Gastrocnemius medialis (tissue), 4 donors: Measurements from ENCODE around the gene CD48. TPM values are rescaled to one million over a fixed set of nuclear protein-coding genes. Genes with fewer than 3 reads are reported as not detected.

Experiments
- ATAC-seq, 2 donors: fragments of 150-250 bp; one replicate each; pipeline ENCODE4 v1.9.1; 2016
- DNase-seq, 2 donors: peaks; one replicate each; pipeline ENCODE4 v3.0.0-alpha.2; 2019
- H3K27ac ChIP-seq, 4 donors: fragments of 200-600 bp; sonication (generic); 1 replicate in 1 of 4; 2 replicates in 3 of 4; pipeline ENCODE4 v1.5.1; 2016 to 2018; ENCODE audit warnings: mild to moderate bottlenecking in 2 of 4, moderate library complexity in 1 of 4
- H3K27me3 ChIP-seq, 3 donors: fragments of 200-600 bp; sonication (generic) in 2 of 3; 1 replicate in 1 of 3; 2 replicates in 2 of 3; pipeline versions ENCODE4 v1.5.1 to v1.6.0; 2016 to 2019; ENCODE audit warnings: mild to moderate bottlenecking in 1 of 3, moderate library complexity in 1 of 3
- H3K36me3 ChIP-seq, 2 donors: fragments of 200-600 bp; sonication (generic) in 1 of 2; one replicate each; pipeline ENCODE4 v1.5.1; 2017 to 2018
- H3K4me1 ChIP-seq, 2 donors: fragments of 200-600 bp; sonication (generic) in 1 of 2; one replicate each; pipeline ENCODE4 v1.5.1; 2016 to 2017; ENCODE audit warnings: mild to moderate bottlenecking in 2 of 2
- H3K4me3 ChIP-seq, 4 donors: fragments of 200-600 bp; sonication (generic) in 3 of 4; 1 replicate in 1 of 4; 2 replicates in 3 of 4; pipeline ENCODE4 v1.5.1; 2016 to 2019; ENCODE audit warnings: mild to moderate bottlenecking in 2 of 4
- H3K9me3 ChIP-seq, 3 donors: fragments of 200-600 bp; sonication (generic) in 2 of 3; 1 replicate in 1 of 3; 2 replicates in 2 of 3; pipeline ENCODE4 v1.5.1; 2016 to 2019
- POLR2A ChIP-seq, 2 donors: fragments of 450-650 bp; IDR thresholded peaks; one replicate each; pipeline ENCODE4 v1.6.1; 2017; ENCODE audit warnings: antibody characterized with exemption in 2 of 2, mild to moderate bottlenecking in 2 of 2, moderate library complexity in 2 of 2
- in situ Hi-C, 4 donors: fragments of 200-750 bp; cut with MboI; loops; one replicate each; pipeline versions ENCODE4 v1.15.0 to v1.8.0; 2017; ENCODE audit warnings: low sequenced_read_pairs in 4 of 4
- intact Hi-C: fragments of 100-400 bp; cut with DNase I; formaldehyde crosslinking; loops from one replicate; pipeline ENCODE4 v1.15.1; 2023; ENCODE audit warnings: low total_unique reads
- total RNA-seq, 4 donors: library from RNA; depleted of rRNA; stranded (reverse); fragments of >200 nt; gene quantifications; one replicate each; pipeline versions ENCODE4 v1.1.0 to v1.2.3, GENCODE V29; 2016
- TF ChIP-seq, protein P1 (sequence below), 5 experiments: fragments of 450-650 bp in 3 of 5; fragments of 200-600 bp in 2 of 5; sonication (generic) in 2 of 5; IDR thresholded peaks in 4 of 5; conservative IDR thresholded peaks in 1 of 5; 1 replicate in 4 of 5; 2 replicates in 1 of 5; pipeline ENCODE4 v1.5.1; 2016 to 2019; ENCODE audit warnings: antibody characterized with exemption in 5 of 5, mild to moderate bottlenecking in 3 of 5, moderate library complexity in 3 of 5

CD48 gene
- total RNA-seq, 4 donors from 2014 or later, result 0.62 to 1.3 TPM; not detected in 2

DNA sequence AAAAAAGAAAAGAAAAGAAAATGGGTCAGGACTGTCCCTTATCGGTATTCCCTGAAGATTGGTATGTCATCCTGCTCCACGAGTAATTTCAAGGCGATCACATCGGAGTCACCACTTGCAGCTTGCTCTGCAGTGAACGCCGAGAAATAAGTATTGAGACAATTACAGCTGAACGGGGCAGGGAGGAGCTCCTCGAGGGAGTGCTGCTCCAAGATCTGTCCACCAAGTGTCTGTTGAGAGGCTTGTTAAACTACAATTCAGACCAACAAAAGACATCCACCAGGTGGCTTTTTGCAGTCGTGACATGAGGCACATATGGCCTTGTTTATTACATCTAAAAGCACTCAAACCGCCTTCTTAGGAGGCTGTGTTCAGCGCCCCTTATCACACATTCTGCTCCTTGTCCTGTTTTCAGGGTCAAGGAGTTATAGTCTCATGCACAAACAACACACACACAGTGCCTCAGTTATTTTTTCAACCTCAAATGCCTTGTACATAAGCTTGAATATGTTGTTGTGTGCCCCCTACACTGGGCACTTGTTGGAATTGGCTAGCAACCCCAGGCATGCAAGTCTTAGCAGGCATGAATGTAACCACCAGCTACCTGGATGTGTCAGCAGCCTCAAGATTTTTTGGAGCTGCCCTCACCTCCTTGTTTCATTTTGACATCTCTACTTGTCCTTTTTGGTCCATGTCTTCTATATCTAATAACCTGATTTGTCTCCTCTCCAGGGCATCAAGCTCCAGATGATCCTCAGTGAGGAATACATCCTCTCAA lies 13.0 kb upstream of the CD48 start:
- Histone ChIP-seq H3K27ac (no peak overlapping the region), H3K36me3 (no peaks in the 10 kb centered on the region), H3K4me3 (no peak overlapping the region), H3K27me3 (no peaks in the 10 kb centered on the region), H3K9me3 (no peaks in the 10 kb centered on the region), H3K4me1 (no peaks in the 10 kb centered on the region)
- no peak for ATAC-seq
- no peak for TF ChIP-seq POLR2A (IDR thresholded peaks at IDR 0.05)
- TF ChIP-seq, protein P1, sequence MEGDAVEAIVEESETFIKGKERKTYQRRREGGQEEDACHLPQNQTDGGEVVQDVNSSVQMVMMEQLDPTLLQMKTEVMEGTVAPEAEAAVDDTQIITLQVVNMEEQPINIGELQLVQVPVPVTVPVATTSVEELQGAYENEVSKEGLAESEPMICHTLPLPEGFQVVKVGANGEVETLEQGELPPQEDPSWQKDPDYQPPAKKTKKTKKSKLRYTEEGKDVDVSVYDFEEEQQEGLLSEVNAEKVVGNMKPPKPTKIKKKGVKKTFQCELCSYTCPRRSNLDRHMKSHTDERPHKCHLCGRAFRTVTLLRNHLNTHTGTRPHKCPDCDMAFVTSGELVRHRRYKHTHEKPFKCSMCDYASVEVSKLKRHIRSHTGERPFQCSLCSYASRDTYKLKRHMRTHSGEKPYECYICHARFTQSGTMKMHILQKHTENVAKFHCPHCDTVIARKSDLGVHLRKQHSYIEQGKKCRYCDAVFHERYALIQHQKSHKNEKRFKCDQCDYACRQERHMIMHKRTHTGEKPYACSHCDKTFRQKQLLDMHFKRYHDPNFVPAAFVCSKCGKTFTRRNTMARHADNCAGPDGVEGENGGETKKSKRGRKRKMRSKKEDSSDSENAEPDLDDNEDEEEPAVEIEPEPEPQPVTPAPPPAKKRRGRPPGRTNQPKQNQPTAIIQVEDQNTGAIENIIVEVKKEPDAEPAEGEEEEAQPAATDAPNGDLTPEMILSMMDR (IDR thresholded peaks at IDR 0.05 in 4 of 5, conservative IDR thresholded peaks at IDR 0.05 in 1 of 5), result no peak
- DNase-seq, result no peak
- intact Hi-C loops, result no loop called here
- in situ Hi-C loops, result no loop called here

DNA sequence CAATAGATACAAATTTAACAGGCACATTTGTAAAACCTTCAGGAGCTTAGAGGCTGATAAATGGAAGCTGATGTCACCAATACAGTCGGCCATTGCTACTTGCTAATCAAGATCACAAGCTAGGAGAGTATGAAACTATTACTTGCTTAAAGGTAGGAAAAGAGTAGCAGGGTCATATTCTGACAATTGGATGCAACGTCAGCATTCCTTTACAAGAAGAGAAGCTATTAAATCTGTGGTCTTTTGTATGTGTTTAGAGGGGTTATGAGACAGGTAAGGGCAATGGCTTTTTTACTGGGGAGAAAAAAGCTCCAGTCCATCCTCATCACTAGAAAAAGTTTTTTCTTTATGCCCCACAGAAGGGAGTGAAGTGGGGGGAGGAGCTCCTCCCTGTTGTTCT lies 11.7 kb upstream of the CD48 start:
- Histone ChIP-seq H3K9me3 (no peaks in the 10 kb centered on the region), H3K4me3 (no peak overlapping the region), H3K27ac (no peak overlapping the region), H3K27me3 (no peaks in the 10 kb centered on the region), H3K36me3 (no peaks in the 10 kb centered on the region), H3K4me1 (no peaks in the 10 kb centered on the region)
- DNase-seq (no peak), ATAC-seq (no peak)
- no peak for TF ChIP-seq POLR2A (IDR thresholded peaks at IDR 0.05)
- TF ChIP-seq, protein P1 (IDR thresholded peaks at IDR 0.05 in 4 of 5, conservative IDR thresholded peaks at IDR 0.05 in 1 of 5), result no peak
- in situ Hi-C loops, result no loop called here
- intact Hi-C loops, result no loop called here

DNA sequence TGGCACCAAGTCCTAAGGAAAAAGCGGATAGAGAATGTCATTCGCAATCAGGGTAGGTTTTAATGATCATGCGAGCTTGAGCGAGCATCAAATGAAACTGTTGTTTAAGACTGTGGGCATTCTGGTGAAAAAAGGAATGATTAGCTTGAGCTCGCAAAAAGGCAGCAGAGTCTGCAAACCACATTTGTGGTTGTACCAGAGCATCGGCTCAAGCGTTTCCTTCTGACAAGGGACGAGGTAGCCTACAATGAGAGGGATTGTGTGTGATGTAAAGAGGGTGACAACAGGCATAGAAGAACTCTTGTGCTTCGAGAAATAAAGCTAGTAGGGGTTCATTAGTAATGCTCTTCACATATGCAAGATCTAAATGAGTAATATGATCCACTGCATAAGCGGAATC lies 11.1 kb upstream of the CD48 start:
- intact Hi-C loops (no loop called here), in situ Hi-C loops (no loop called here)
- TF ChIP-seq, protein P1 (IDR thresholded peaks at IDR 0.05 in 4 of 5, conservative IDR thresholded peaks at IDR 0.05 in 1 of 5), result no peak
- no peak for TF ChIP-seq POLR2A (IDR thresholded peaks at IDR 0.05)
- no peaks in the 10 kb centered on the region for H3K9me3 ChIP-seq
- DNase-seq (no peak), ATAC-seq (no peak)
- H3K4me3 ChIP-seq, result no peak overlapping the region
- no peaks in the 10 kb centered on the region for H3K36me3 ChIP-seq
- no peaks in the 10 kb centered on the region for H3K27me3 ChIP-seq
- no peaks in the 10 kb centered on the region for H3K4me1 ChIP-seq
- H3K27ac ChIP-seq, result no peak overlapping the region

DNA sequence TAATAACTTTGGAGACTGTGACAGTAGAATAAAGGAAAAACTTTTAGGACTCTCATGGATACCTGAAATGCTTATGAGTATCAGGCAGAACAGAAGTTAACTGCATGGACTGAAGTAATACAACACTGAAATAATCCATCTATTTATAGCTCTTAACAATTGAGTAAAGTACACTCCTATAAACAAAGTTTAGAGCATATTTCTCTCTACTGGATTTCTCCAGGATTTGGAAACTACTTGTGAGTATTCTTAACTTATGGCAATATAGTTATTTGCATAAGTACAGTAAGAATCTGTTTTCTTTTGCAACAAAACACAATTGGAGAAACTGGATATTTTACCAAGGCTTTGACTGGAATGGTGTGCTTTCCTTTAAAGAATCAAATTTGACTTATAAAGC lies 9.9 kb upstream of the CD48 start:
- intact Hi-C loops, result no loop called here
- no peaks in the 10 kb centered on the region for H3K36me3 ChIP-seq
- H3K27me3 ChIP-seq, result no peaks in the 10 kb centered on the region
- H3K9me3 ChIP-seq, result no peaks in the 10 kb centered on the region
- no peak for TF ChIP-seq POLR2A (IDR thresholded peaks at IDR 0.05)
- TF ChIP-seq, protein P1 (IDR thresholded peaks at IDR 0.05 in 4 of 5, conservative IDR thresholded peaks at IDR 0.05 in 1 of 5), result no peak
- H3K27ac ChIP-seq, result no peak overlapping the region
- DNase-seq (no peak), ATAC-seq (no peak)
- H3K4me1 ChIP-seq, result no peaks in the 10 kb centered on the region
- in situ Hi-C loops, result no loop called here
- H3K4me3 ChIP-seq, result no peak overlapping the region
